Measurements from ENCODE around the gene EPB41L3.

GRCh38 chr18:5457462-5457957, 86.3 kb downstream of the EPB41L3 start:
- TF ChIP-seq CTCF (IDR thresholded peaks at IDR 0.05), result no peak
- TF ChIP-seq POLR2A (IDR thresholded peaks at IDR 0.05), result no peak
